ENCODE measurements around the gene BSPRY. TPM values are rescaled to one million over a fixed set of nuclear protein-coding genes. Genes with fewer than 3 reads are reported as not detected.

Gene BSPRY
- total and polyA plus RNA-seq, 7 donors: 0.27 to 23.6 (median 0.66) TPM

DNA sequence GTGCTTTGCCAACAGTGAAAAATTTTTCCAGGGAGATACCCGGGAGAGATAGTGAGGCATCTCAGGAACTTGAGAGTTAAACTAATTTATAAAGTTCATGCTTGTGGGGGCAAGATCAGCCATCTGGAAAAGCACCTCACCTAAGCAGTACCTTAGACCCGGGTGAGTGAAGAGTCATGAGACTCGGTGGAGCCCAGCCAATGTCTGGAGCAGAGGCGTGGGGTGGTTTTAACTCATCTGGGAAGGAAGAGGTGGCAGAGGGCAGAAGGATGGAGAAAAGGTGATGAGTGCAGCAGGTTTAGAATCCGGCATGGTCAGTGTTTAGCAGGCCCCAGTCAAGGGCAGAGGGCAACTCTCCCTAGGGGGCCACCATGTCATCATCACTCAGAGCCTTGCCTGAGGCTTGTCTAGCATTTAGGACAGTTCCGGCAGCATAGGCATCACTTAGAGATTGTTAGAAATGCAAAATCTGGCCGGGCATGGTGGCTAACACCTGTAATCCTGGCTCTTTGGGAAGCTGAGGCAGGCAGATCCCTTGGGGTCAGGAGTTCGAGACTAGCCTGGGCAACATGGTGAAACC, 41.9 kb upstream of the BSPRY start:
- intact Hi-C loops (cut with DNase I): no loop called here

DNA sequence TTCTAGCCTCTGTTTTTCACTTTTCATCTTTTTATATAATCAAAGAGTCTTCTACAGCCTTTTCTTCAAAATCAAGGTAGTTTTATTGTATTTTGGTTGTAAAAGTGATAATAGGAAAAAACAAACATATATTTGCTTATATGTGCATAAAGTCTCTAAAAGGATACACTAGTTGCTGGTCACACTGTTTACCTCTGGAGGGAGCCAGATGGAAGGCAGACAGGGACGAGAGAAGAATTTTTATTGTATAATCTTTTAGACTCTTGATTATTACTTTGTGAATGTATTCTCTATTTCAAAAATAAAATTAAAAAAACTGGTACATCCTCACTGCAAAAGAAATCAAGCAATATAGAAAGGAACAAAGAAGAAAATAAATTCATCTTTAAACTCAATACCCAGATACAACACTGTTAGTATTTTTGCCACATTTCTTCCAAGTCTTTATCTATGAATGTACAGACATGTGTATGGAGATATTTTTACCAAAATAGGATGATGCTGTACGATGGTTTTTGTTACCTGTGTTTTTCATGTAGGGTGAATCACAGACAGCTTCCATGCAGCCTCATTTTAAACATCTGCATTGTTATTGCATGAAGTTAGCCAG, 40.0 kb upstream of the BSPRY start:
- Histone ChIP-seq H3K36me3 (no peaks in the 10 kb centered on the region), H3K9me3 (no peaks in the 10 kb centered on the region), H3K4me1 (peaks cover 0 to 6% (median 2%) of the 10 kb centered on the region in 4 donors), H3K27ac (no peak overlapping the region), H3K27me3 (no peaks in the 10 kb centered on the region), H3K4me3 (no peak overlapping the region)
- intact Hi-C loops (cut with DNase I): no loop called here
- WGBS, 2 donors: 4 to 11% methylated on average over 2 of the region's 2 CpGs
- no peak for TF ChIP-seq POLR2A (IDR thresholded peaks at IDR 0.05)
- TF ChIP-seq, protein P1, sequence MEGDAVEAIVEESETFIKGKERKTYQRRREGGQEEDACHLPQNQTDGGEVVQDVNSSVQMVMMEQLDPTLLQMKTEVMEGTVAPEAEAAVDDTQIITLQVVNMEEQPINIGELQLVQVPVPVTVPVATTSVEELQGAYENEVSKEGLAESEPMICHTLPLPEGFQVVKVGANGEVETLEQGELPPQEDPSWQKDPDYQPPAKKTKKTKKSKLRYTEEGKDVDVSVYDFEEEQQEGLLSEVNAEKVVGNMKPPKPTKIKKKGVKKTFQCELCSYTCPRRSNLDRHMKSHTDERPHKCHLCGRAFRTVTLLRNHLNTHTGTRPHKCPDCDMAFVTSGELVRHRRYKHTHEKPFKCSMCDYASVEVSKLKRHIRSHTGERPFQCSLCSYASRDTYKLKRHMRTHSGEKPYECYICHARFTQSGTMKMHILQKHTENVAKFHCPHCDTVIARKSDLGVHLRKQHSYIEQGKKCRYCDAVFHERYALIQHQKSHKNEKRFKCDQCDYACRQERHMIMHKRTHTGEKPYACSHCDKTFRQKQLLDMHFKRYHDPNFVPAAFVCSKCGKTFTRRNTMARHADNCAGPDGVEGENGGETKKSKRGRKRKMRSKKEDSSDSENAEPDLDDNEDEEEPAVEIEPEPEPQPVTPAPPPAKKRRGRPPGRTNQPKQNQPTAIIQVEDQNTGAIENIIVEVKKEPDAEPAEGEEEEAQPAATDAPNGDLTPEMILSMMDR (IDR thresholded peaks at IDR 0.05): peak in 3 of 4 experiments; percentile 41 to 64 (median 44)
- no peak for DNase-seq

More for the DNA sequence above, 41.9 kb upstream of the BSPRY start:
- no peak for TF ChIP-seq POLR2AphosphoS5 (IDR thresholded peaks at IDR 0.05)
- TF ChIP-seq POLR2A (IDR thresholded peaks at IDR 0.05): no peak
- TF ChIP-seq EP300 (IDR thresholded peaks at IDR 0.05): no peak
- TF ChIP-seq, protein P1 (IDR thresholded peaks at IDR 0.05): no peak
- H3K36me3 ChIP-seq: no peaks in the 10 kb centered on the region
- H3K4me3 ChIP-seq: no peak overlapping the region
- DNase-seq: no peak
- no peaks in the 10 kb centered on the region for H3K27me3 ChIP-seq
- peaks cover 0 to 6% (median 2%) of the 10 kb centered on the region in 4 donors for H3K4me1 ChIP-seq
- H3K27ac ChIP-seq: no peak overlapping the region
- no peaks in the 10 kb centered on the region for H3K9me3 ChIP-seq
- 73 to 77% methylated on average over 8 of the region's 8 CpGs for WGBS, 2 donors

- Histone ChIP-seq H3K4me3 (no peak overlapping the region), H3K27ac (peak overlapping the region in 1 of 4 donors; percentile 10), H3K9me3 (no peaks in the 10 kb centered on the region), H3K4me1 (peaks cover 0 to 6% (median 2%) of the 10 kb centered on the region in 4 donors), H3K36me3 (no peaks in the 10 kb centered on the region), H3K27me3 (no peaks in the 10 kb centered on the region)
- TF ChIP-seq, protein P1 (IDR thresholded peaks at IDR 0.05): no peak
- TF ChIP-seq POLR2A (IDR thresholded peaks at IDR 0.05): no peak
- no peak for TF ChIP-seq POLR2AphosphoS5 (IDR thresholded peaks at IDR 0.05)
- TF ChIP-seq EP300 (IDR thresholded peaks at IDR 0.05): no peak
- intact Hi-C loops (cut with DNase I): loop anchor here (2.0 kb wide), 1 partner anchor 90 kb away; the partner anchor contains the start of gene ALAD
- 34 to 62% methylated on average over 3 of the region's 3 CpGs for WGBS, 2 donors
- DNase-seq: no peak
These were observed 38.8 kb upstream of the BSPRY start for GRCh38 chr9:113310538-113310937.

- Histone ChIP-seq H3K4me3 (no peak overlapping the region), H3K9me3 (no peaks in the 10 kb centered on the region), H3K36me3 (peaks cover 0 to 6% (median 0%) of the 10 kb centered on the region in 4 donors), H3K4me1 (peaks cover 0 to 6% (median 2%) of the 10 kb centered on the region in 4 donors), H3K27ac (no peak overlapping the region), H3K27me3 (no peaks in the 10 kb centered on the region)
- intact Hi-C loops (cut with DNase I): loop anchor here (2.0 kb wide), 1 partner anchor 89 kb away; the partner anchor contains the start of gene ALAD
- TF ChIP-seq POLR2AphosphoS5 (IDR thresholded peaks at IDR 0.05): no peak
- no peak for TF ChIP-seq EP300 (IDR thresholded peaks at IDR 0.05)
- TF ChIP-seq, protein P1 (IDR thresholded peaks at IDR 0.05): no peak
- DNase-seq: no peak
- WGBS, 2 donors: 90 to 92% methylated on average over 3 of the region's 3 CpGs
These were observed 37.4 kb upstream of the BSPRY start for GRCh38 chr9:113311961-113312360.
